H9 (cell line): ENCODE data around the gene GNLY. TPM values are rescaled to one million over a fixed set of nuclear protein-coding genes. Genes with fewer than 3 reads are reported as not detected.
A peak's percentile ranks its signal among the peaks of the same experiment; 100 is the strongest.
"Not testable (repeated sequence)": the region's sequence is repeated elsewhere in the genome, so short reads cannot be mapped to it uniquely, and the experiment has no call there.

Source experiments
- DNase-seq: peaks from one replicate; pipeline ENCODE4 v3.0.0-alpha.2; 2017
- H2AFZ ChIP-seq: one replicate; pipeline ENCODE4 v1.6.1; 2013; ENCODE audit warnings: mild to moderate bottlenecking, low read length, control low read depth, moderate library complexity
- H2AK5ac ChIP-seq: 2 replicates; pipeline ENCODE4 v1.6.1; 2013; ENCODE audit warnings: low read length, control low read depth, mixed read lengths; ENCODE audit not compliant: insufficient read length
- H2BK120ac ChIP-seq: one replicate; pipeline ENCODE4 v1.6.1; 2013; ENCODE audit warnings: low read depth, mild to moderate bottlenecking, low read length, control low read depth, inconsistent platforms; ENCODE audit not compliant: poor library complexity, severe bottlenecking
- H2BK12ac ChIP-seq: 2 replicates; pipeline ENCODE4 v1.6.1; 2013; ENCODE audit warnings: low read length, control low read depth, mixed read lengths, low read depth; ENCODE audit not compliant: insufficient read length
- H2BK15ac ChIP-seq: 2 replicates; pipeline ENCODE4 v1.6.1; 2013; ENCODE audit warnings: low read depth, low read length, control low read depth
- H2BK20ac ChIP-seq: one replicate; pipeline ENCODE4 v1.6.1; 2013; ENCODE audit warnings: low read depth, mild to moderate bottlenecking, low read length, control low read depth, inconsistent platforms; ENCODE audit not compliant: poor library complexity, severe bottlenecking
- H2BK5ac ChIP-seq: 2 replicates; pipeline ENCODE4 v1.6.1; 2013; ENCODE audit warnings: low read length, control low read depth, mixed read lengths; ENCODE audit not compliant: insufficient read length
- H3K14ac ChIP-seq: 2 replicates; pipeline ENCODE4 v1.6.1; 2013; ENCODE audit warnings: low read length, control low read depth; ENCODE audit not compliant: insufficient read depth
- H3K18ac ChIP-seq: 2 replicates; pipeline ENCODE4 v1.6.1; 2013; ENCODE audit warnings: low read depth, mild to moderate bottlenecking, mixed read lengths, low read length, control low read depth; ENCODE audit not compliant: insufficient read length
- H3K23ac ChIP-seq: 2 replicates; pipeline ENCODE4 v1.6.1; 2013; ENCODE audit warnings: low read length, control low read depth, mixed read lengths, low read depth; ENCODE audit not compliant: insufficient read length
- H3K23me2 ChIP-seq: 2 replicates; pipeline ENCODE4 v1.6.1; 2013; ENCODE audit warnings: low read depth, mild to moderate bottlenecking, mixed read lengths, low read length, control low read depth; ENCODE audit not compliant: insufficient read length, poor library complexity, severe bottlenecking
- H3K27ac ChIP-seq: 2 replicates; pipeline ENCODE4 v1.5.1; 2013; ENCODE audit warnings: low read length, control low read depth, mixed read lengths, low read depth; ENCODE audit not compliant: insufficient read length
- H3K27me3 ChIP-seq: 2 replicates; pipeline ENCODE4 v1.6.1; 2013; ENCODE audit warnings: low read length, control low read depth, inconsistent platforms; ENCODE audit not compliant: insufficient read depth
- H3K4ac ChIP-seq: 2 replicates; pipeline ENCODE4 v1.6.1; 2013; ENCODE audit warnings: low read depth, mild to moderate bottlenecking, control low read depth, inconsistent platforms, low read length, moderate library complexity
- H3K4me1 ChIP-seq: 2 replicates; pipeline ENCODE4 v1.6.1; 2013; ENCODE audit warnings: low read length, control low read depth, inconsistent platforms; ENCODE audit not compliant: insufficient read depth
- H3K4me2 ChIP-seq: 2 replicates; pipeline ENCODE4 v1.6.1; 2013; ENCODE audit warnings: low read length, control low read depth, mixed read lengths; ENCODE audit not compliant: insufficient read length, insufficient read depth
- H3K56ac ChIP-seq: 2 replicates; pipeline ENCODE4 v1.6.1; 2013; ENCODE audit warnings: low read depth, mild to moderate bottlenecking, mixed read lengths, low read length, control low read depth; ENCODE audit not compliant: insufficient read length
- H3K79me1 ChIP-seq: 2 replicates; pipeline ENCODE4 v1.6.1; 2013; ENCODE audit warnings: low read depth, mild to moderate bottlenecking, moderate library complexity, low read length, control low read depth, inconsistent platforms; ENCODE audit not compliant: insufficient read depth, poor library complexity, severe bottlenecking
- H3K79me2 ChIP-seq: 2 replicates; pipeline ENCODE4 v1.6.1; 2013; ENCODE audit warnings: low read length, control low read depth, inconsistent platforms; ENCODE audit not compliant: insufficient read depth
- H3K9ac ChIP-seq: 2 replicates; pipeline ENCODE4 v1.6.1; 2013; ENCODE audit warnings: low read length, control low read depth, mixed read lengths; ENCODE audit not compliant: insufficient read length; ENCODE audit errors: extremely low read depth
- H3K9me3 ChIP-seq: one replicate; pipeline ENCODE4 v1.6.1; 2013; ENCODE audit warnings: low read depth, low read length, inconsistent platforms; ENCODE audit not compliant: control insufficient read depth
- H3T11ph ChIP-seq: one replicate; pipeline ENCODE4 v1.6.1; 2013; ENCODE audit warnings: mild to moderate bottlenecking, low read length, control low read depth, inconsistent platforms
- H4K20me1 ChIP-seq: one replicate; pipeline ENCODE4 v1.6.1; 2013; ENCODE audit not compliant: control insufficient read depth, insufficient read length, insufficient read depth
- H4K5ac ChIP-seq: 2 replicates; pipeline ENCODE4 v1.6.1; 2013; ENCODE audit warnings: low read depth, mild to moderate bottlenecking, mixed read lengths, low read length, control low read depth; ENCODE audit not compliant: insufficient read length
- H4K8ac ChIP-seq: replicated peaks from 2 replicates; pipeline ENCODE4 v1.6.1; 2013; ENCODE audit warnings: low read length, control low read depth, mixed read lengths, low read depth; ENCODE audit not compliant: insufficient read length
- H4K91ac ChIP-seq: 2 replicates; pipeline ENCODE4 v1.6.1; 2013; ENCODE audit warnings: low read depth, mild to moderate bottlenecking, moderate library complexity, mixed read lengths, low read length, control low read depth; ENCODE audit not compliant: insufficient read length
- H3K27ac Mint-ChIP-seq, 3 experiments: 2 replicates in 2 of 3; 3 replicates in 1 of 3; pipeline ENCODE4 v1.8.0; 2020 to 2021; ENCODE audit warnings: mixed read lengths in 3 of 3, mild to moderate bottlenecking in 1 of 3, moderate library complexity in 1 of 3
- H3K27me3 Mint-ChIP-seq: 2 replicates; pipeline ENCODE4 v1.8.0; 2021; ENCODE audit warnings: low read depth, mild to moderate bottlenecking, moderate library complexity, mixed read lengths
- H3K36me3 Mint-ChIP-seq, 3 experiments: 2 replicates in 2 of 3; 3 replicates in 1 of 3; pipeline ENCODE4 v1.8.0; 2020 to 2021; ENCODE audit warnings: low read depth in 3 of 3, mixed read lengths in 3 of 3; ENCODE audit not compliant: insufficient read depth in 1 of 3
- H3K4me1 Mint-ChIP-seq, 2 experiments: 2 replicates each; pipeline ENCODE4 v1.8.0; 2020; ENCODE audit warnings: mixed read lengths in 2 of 2
- H3K4me3 Mint-ChIP-seq, 2 experiments: 2 replicates in 1 of 2; 3 replicates in 1 of 2; pipeline ENCODE4 v1.8.0; 2020 to 2021; ENCODE audit warnings: mild to moderate bottlenecking in 2 of 2, mixed read lengths in 2 of 2, moderate library complexity in 1 of 2
- H3K9me3 Mint-ChIP-seq, 2 experiments: 2 replicates in 1 of 2; 3 replicates in 1 of 2; pipeline ENCODE4 v1.8.0; 2020; ENCODE audit warnings: mild to moderate bottlenecking in 2 of 2, mixed read lengths in 2 of 2, moderate library complexity in 1 of 2
- CTCF ChIP-seq: fragments of 200-600 bp; sonication (generic); conservative IDR thresholded peaks from 3 replicates; pipeline ENCODE4 v1.8.0; 2021; ENCODE audit warnings: antibody characterized with exemption, mild to moderate bottlenecking
- WGBS: extraction: QIAGEN DNeasy Blood & Tissue Kit; methylation state at CpG from one replicate; pipeline ENCODE4 v1.1.7; 2013; ENCODE audit warnings: missing lambda C conversion rate, low lambda C conversion rate, mixed read lengths; ENCODE audit not compliant: insufficient read length; ENCODE audit errors: extremely low coverage; 5-methylcytosine and 5-hydroxymethylcytosine counted together
- total RNA-seq: library from RNA; stranded (reverse); gene quantifications from 2 replicates; pipeline ENCODE4 v1.2.1, GENCODE V29; 2021

GNLY gene
- total RNA-seq, 1 experiment from 2014 or later = not detected

DNA sequence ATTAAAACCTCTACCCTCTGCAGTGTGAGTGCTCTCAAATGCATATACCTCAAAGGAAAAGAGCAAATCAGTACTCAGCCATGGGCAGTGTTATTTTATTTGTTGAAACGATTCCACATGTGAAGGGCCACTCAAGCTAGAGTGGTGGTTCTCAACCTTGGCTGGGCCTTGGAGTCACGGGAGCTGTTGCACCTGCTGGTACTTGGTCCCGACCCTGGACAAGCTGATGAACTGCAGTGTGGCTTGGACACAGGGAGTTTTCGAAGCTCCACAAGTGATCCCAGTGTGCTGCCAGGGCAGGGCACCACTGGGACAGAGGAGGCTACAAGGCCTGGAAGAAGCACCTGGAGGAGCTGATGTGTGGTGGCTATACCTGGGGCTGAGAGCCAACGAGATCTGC lies 19.7 kb downstream of the GNLY start:
- H2BK15ac ChIP-seq = no peak overlapping the region
- peak; percentile 17 for DNase-seq
- no peak overlapping the region for H3T11ph ChIP-seq
- H3K4ac ChIP-seq = no peak overlapping the region
- H3K4me2 ChIP-seq = no peak overlapping the region
- H3K14ac ChIP-seq = no peak overlapping the region
- no peaks in the 10 kb centered on the region for H4K20me1 ChIP-seq
- H3K79me1 ChIP-seq = no peaks in the 10 kb centered on the region
- H3K27me3 ChIP-seq = peaks cover under 1% of the 10 kb centered on the region; the same call in 1 of the 2 replicates
- peaks cover 15% of the 10 kb centered on the region for H3K27me3 Mint-ChIP-seq
- H3K27ac ChIP-seq = no peak overlapping the region
- H3K23me2 ChIP-seq = no peaks in the 10 kb centered on the region
- no peaks in the 10 kb centered on the region for H3K36me3 Mint-ChIP-seq
- H4K5ac ChIP-seq = no peak overlapping the region
- no peak overlapping the region for H3K23ac ChIP-seq
- no peak for TF ChIP-seq CTCF
- H3K9me3 Mint-ChIP-seq = no peaks in the 10 kb centered on the region; a peak in 1 of 5 replicates
- H3K79me2 ChIP-seq = no peaks in the 10 kb centered on the region
- H3K4me3 Mint-ChIP-seq = no peak overlapping the region
- H2BK20ac ChIP-seq = no peak overlapping the region
- no peaks in the 10 kb centered on the region for H3K9me3 ChIP-seq
- H3K4me1 Mint-ChIP-seq = peaks cover 5 to 13% of the 10 kb centered on the region in 2 experiments
- no CpG with 5 or more reads among the region's 5 CpGs for WGBS
- H2BK12ac ChIP-seq = no peak overlapping the region
- H2BK120ac ChIP-seq = no peak overlapping the region
- H3K4me1 ChIP-seq = no peaks in the 10 kb centered on the region
- no peak overlapping the region for H4K8ac ChIP-seq
- H3K18ac ChIP-seq = no peak overlapping the region
- H2AK5ac ChIP-seq = no peak overlapping the region
- no peak overlapping the region for H4K91ac ChIP-seq
- H3K27ac Mint-ChIP-seq = 0 out of 7 replicates have a peak overlapping the region, but pooled peaks of 1 of the 3 experiments have one; percentile 76
- H3K56ac ChIP-seq = no peak overlapping the region
- no peak overlapping the region for H2AFZ ChIP-seq
- no peak overlapping the region for H3K9ac ChIP-seq
- no peak overlapping the region for H2BK5ac ChIP-seq

GRCh38 chr2:85714421-85714820 lies 20.3 kb downstream of the GNLY start:
- not testable (repeated sequence) for H2BK120ac ChIP-seq, H2BK5ac ChIP-seq, H3K14ac ChIP-seq, H3K4me1 ChIP-seq, H3K18ac ChIP-seq, H3K9me3 ChIP-seq, H3K4me3 Mint-ChIP-seq, H4K20me1 ChIP-seq, H3K36me3 Mint-ChIP-seq, H3K4ac ChIP-seq, H3K79me2 ChIP-seq, H2AK5ac ChIP-seq, H3K79me1 ChIP-seq, H4K91ac ChIP-seq, H4K8ac ChIP-seq, H3T11ph ChIP-seq, H3K27ac Mint-ChIP-seq, H3K56ac ChIP-seq, H3K27me3 ChIP-seq, H3K27ac ChIP-seq, H3K23ac ChIP-seq, H2BK12ac ChIP-seq, H3K4me2 ChIP-seq, H3K23me2 ChIP-seq, H2BK15ac ChIP-seq, H4K5ac ChIP-seq, DNase-seq, H3K9ac ChIP-seq, H2BK20ac ChIP-seq, H2AFZ ChIP-seq, H3K9me3 Mint-ChIP-seq
- WGBS = no CpG with 5 or more reads among the region's 7 CpGs
- H3K27me3 Mint-ChIP-seq = peaks cover 15% of the 10 kb centered on the region
- peaks cover 5 to 13% of the 10 kb centered on the region in 2 experiments for H3K4me1 Mint-ChIP-seq
